ENCODE results near the gene TMEM163.
A peak's percentile ranks its signal among the peaks of the same experiment; 100 is the strongest.

Gene TMEM163

DNA sequence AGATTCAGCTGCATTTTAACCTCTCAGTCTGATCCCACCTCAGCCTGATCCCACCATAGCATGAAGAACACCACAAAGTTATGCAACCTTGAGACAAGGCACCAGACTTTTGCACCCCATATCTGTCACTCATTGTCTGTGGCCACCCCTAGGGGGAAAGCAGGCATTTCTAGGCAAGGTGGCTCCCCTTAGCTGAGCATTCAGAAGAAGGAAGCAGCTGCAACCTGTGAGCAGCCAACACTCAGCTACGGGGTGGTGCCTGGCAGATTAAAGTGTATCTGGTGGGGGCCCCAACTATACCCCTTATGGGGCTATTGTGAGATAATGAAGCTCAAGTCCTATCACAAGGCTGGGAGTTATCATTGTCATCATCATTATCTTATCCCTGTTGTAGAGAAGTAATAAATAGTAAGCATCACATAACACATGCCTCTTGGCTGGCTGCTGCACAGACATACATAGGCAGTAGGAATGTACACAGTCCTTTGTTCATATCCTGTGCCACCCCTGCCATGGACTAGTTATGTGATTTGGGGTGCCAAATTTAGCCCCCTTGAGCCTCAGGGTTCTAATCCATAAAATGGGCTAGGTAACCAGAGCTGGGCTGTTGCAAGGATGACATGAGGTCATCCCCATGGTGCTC is 20.6 kb upstream of the TMEM163 start:
- Histone ChIP-seq H3K4me1 (ENCODE audit: control insufficient read depth, insufficient read depth, low read depth, low read length) (peaks cover 18% of the 10 kb centered on the region), H2AFZ (ENCODE audit: low read depth, low read length) (no peak overlapping the region), H3K4ac (ENCODE audit: low read depth in 1 of 2, low read length in 2 of 2) (no peak overlapping the region), H3K79me1 (replicated peaks; ENCODE audit: low read length, poor library complexity, severe bottlenecking) (no peaks in the 10 kb centered on the region), H2BK12ac (ENCODE audit: low read length in 2 of 2) (no peak overlapping the region), H2AK5ac (ENCODE audit: low read length, severe bottlenecking) (peak overlapping the region; percentile 46), H3K14ac (ENCODE audit: low read length in 2 of 2) (no peak overlapping the region), H4K8ac (ENCODE audit: low read length) (no peak overlapping the region), H2BK5ac (ENCODE audit: low read depth, low read length, poor library complexity, severe bottlenecking) (no peak overlapping the region), H4K91ac (ENCODE audit: low read length) (no peak overlapping the region), H3K27ac (ENCODE audit: low read length, poor library complexity, severe bottlenecking) (no peak overlapping the region), H3K9me3 (ENCODE audit: control insufficient read depth, low read length) (no peaks in the 10 kb centered on the region), H3K4me3 (ENCODE audit: insufficient read depth in 1 of 2, low read depth in 1 of 2, low read length in 2 of 2) (no peak overlapping the region), H3K23ac (ENCODE audit: low read length in 2 of 2) (no peak overlapping the region), H3K4me2 (ENCODE audit: low read length, poor library complexity, severe bottlenecking) (no peak overlapping the region), H2BK15ac (ENCODE audit: low read depth, poor library complexity, severe bottlenecking) (no peak overlapping the region), H3K18ac (ENCODE audit: low read depth in 1 of 2, low read length in 2 of 2) (no peak overlapping the region), H3K9ac (ENCODE audit: low read length) (no peak overlapping the region), H3K36me3 (ENCODE audit: control insufficient read depth in 1 of 2, insufficient read depth in 2 of 2, low read depth in 1 of 2, low read length in 2 of 2) (no peaks in the 10 kb centered on the region), H2BK120ac (ENCODE audit: low read depth, low read length) (no peak overlapping the region), H3K27me3 (ENCODE audit: control insufficient read depth in 1 of 2, insufficient read depth in 1 of 2, low read length in 2 of 2) (peaks cover 0 to 16% of the 10 kb centered on the region in 2 experiments)
- WGBS: no CpG with 5 or more reads among the region's 1 CpG
- no peak for DNase-seq

- H4K91ac ChIP-seq (ENCODE audit: low read length): no peak overlapping the region
- DNase-seq: no peak
- no peak overlapping the region for H3K9ac ChIP-seq (ENCODE audit: low read length)
- no peak overlapping the region for H3K14ac ChIP-seq (ENCODE audit: low read length in 2 of 2)
- H2BK15ac ChIP-seq (ENCODE audit: low read depth, poor library complexity, severe bottlenecking): no peak overlapping the region
- no peak overlapping the region for H3K18ac ChIP-seq (ENCODE audit: low read depth in 1 of 2, low read length in 2 of 2)
- H2AFZ ChIP-seq (ENCODE audit: low read depth, low read length): no peak overlapping the region
- H3K79me1 ChIP-seq (replicated peaks; ENCODE audit: low read length, poor library complexity, severe bottlenecking): no peaks in the 10 kb centered on the region
- H4K8ac ChIP-seq (ENCODE audit: low read length): no peak overlapping the region
- no peak overlapping the region for H3K4me2 ChIP-seq (ENCODE audit: low read length, poor library complexity, severe bottlenecking)
- no peak overlapping the region for H2BK5ac ChIP-seq (ENCODE audit: low read depth, low read length, poor library complexity, severe bottlenecking)
- H3K4me1 ChIP-seq (ENCODE audit: control insufficient read depth, insufficient read depth, low read depth, low read length): peaks cover 18% of the 10 kb centered on the region
- peak overlapping the region; percentile 55 for H2AK5ac ChIP-seq (ENCODE audit: low read length, severe bottlenecking)
- 87% methylated on average over 2 of the region's 2 CpGs for WGBS
- H3K4ac ChIP-seq (ENCODE audit: low read depth in 1 of 2, low read length in 2 of 2): no peak overlapping the region
- H3K9me3 ChIP-seq (ENCODE audit: control insufficient read depth, low read length): no peaks in the 10 kb centered on the region
- peaks cover 0 to 15% of the 10 kb centered on the region in 2 experiments for H3K27me3 ChIP-seq (ENCODE audit: control insufficient read depth in 1 of 2, insufficient read depth in 1 of 2, low read length in 2 of 2)
- no peak overlapping the region for H2BK12ac ChIP-seq (ENCODE audit: low read length in 2 of 2)
- H3K23ac ChIP-seq (ENCODE audit: low read length in 2 of 2): no peak overlapping the region
- H3K27ac ChIP-seq (ENCODE audit: low read length, poor library complexity, severe bottlenecking): no peak overlapping the region
- H2BK120ac ChIP-seq (ENCODE audit: low read depth, low read length): no peak overlapping the region
- H3K36me3 ChIP-seq (ENCODE audit: control insufficient read depth in 1 of 2, insufficient read depth in 2 of 2, low read depth in 1 of 2, low read length in 2 of 2): no peaks in the 10 kb centered on the region
- H3K4me3 ChIP-seq (ENCODE audit: insufficient read depth in 1 of 2, low read depth in 1 of 2, low read length in 2 of 2): no peak overlapping the region
Observed at GRCh38 chr2:134738141-134738870, 19.5 kb upstream of the TMEM163 start.

- Histone ChIP-seq H2BK15ac (ENCODE audit: low read depth, poor library complexity, severe bottlenecking) (no peak overlapping the region), H3K18ac (ENCODE audit: low read depth in 1 of 2, low read length in 2 of 2) (no peak overlapping the region), H3K4me3 (ENCODE audit: insufficient read depth in 1 of 2, low read depth in 1 of 2, low read length in 2 of 2) (no peak overlapping the region), H3K14ac (ENCODE audit: low read length in 2 of 2) (no peak overlapping the region), H3K27me3 (ENCODE audit: control insufficient read depth in 1 of 2, insufficient read depth in 1 of 2, low read length in 2 of 2) (peaks cover 0 to 15% of the 10 kb centered on the region in 2 experiments), H3K9me3 (ENCODE audit: control insufficient read depth, low read length) (no peaks in the 10 kb centered on the region), H2BK5ac (ENCODE audit: low read depth, low read length, poor library complexity, severe bottlenecking) (no peak overlapping the region), H3K4me1 (ENCODE audit: control insufficient read depth, insufficient read depth, low read depth, low read length) (peaks cover 18% of the 10 kb centered on the region), H3K36me3 (ENCODE audit: control insufficient read depth in 1 of 2, insufficient read depth in 2 of 2, low read depth in 1 of 2, low read length in 2 of 2) (no peaks in the 10 kb centered on the region), H3K4ac (ENCODE audit: low read depth in 1 of 2, low read length in 2 of 2) (no peak overlapping the region), H3K79me1 (replicated peaks; ENCODE audit: low read length, poor library complexity, severe bottlenecking) (no peaks in the 10 kb centered on the region), H2AK5ac (ENCODE audit: low read length, severe bottlenecking) (peak overlapping the region; percentile 23), H4K91ac (ENCODE audit: low read length) (no peak overlapping the region), H3K23ac (ENCODE audit: low read length in 2 of 2) (no peak overlapping the region), H3K4me2 (ENCODE audit: low read length, poor library complexity, severe bottlenecking) (no peak overlapping the region), H4K8ac (ENCODE audit: low read length) (no peak overlapping the region), H3K9ac (ENCODE audit: low read length) (no peak overlapping the region), H2AFZ (ENCODE audit: low read depth, low read length) (no peak overlapping the region), H2BK12ac (ENCODE audit: low read length in 2 of 2) (no peak overlapping the region), H3K27ac (ENCODE audit: low read length, poor library complexity, severe bottlenecking) (no peak overlapping the region), H2BK120ac (ENCODE audit: low read depth, low read length) (no peak overlapping the region)
- DNase-seq: no peak
- 77% methylated on average over 5 of the region's 5 CpGs for WGBS
Observed at GRCh38 chr2:134737671-134738070, 18.9 kb upstream of the TMEM163 start.

- Histone ChIP-seq H3K27me3 (ENCODE audit: control insufficient read depth in 1 of 2, insufficient read depth in 1 of 2, low read length in 2 of 2) (peaks cover 0 to 17% of the 10 kb centered on the region in 2 experiments), H4K91ac (ENCODE audit: low read length) (no peak overlapping the region), H3K4ac (ENCODE audit: low read depth in 1 of 2, low read length in 2 of 2) (no peak overlapping the region), H3K4me3 (ENCODE audit: insufficient read depth in 1 of 2, low read depth in 1 of 2, low read length in 2 of 2) (no peak overlapping the region), H2AK5ac (ENCODE audit: low read length, severe bottlenecking) (peak overlapping the region; percentile 23), H3K27ac (ENCODE audit: low read length, poor library complexity, severe bottlenecking) (peak overlapping the region; percentile 34), H2BK5ac (ENCODE audit: low read depth, low read length, poor library complexity, severe bottlenecking) (no peak overlapping the region), H3K4me1 (ENCODE audit: control insufficient read depth, insufficient read depth, low read depth, low read length) (peaks cover 18% of the 10 kb centered on the region), H3K36me3 (ENCODE audit: control insufficient read depth in 1 of 2, insufficient read depth in 2 of 2, low read depth in 1 of 2, low read length in 2 of 2) (no peaks in the 10 kb centered on the region), H2BK12ac (ENCODE audit: low read length in 2 of 2) (no peak overlapping the region), H3K14ac (ENCODE audit: low read length in 2 of 2) (no peak overlapping the region), H3K23ac (ENCODE audit: low read length in 2 of 2) (no peak overlapping the region), H2AFZ (ENCODE audit: low read depth, low read length) (no peak overlapping the region), H2BK15ac (ENCODE audit: low read depth, poor library complexity, severe bottlenecking) (no peak overlapping the region), H2BK120ac (ENCODE audit: low read depth, low read length) (no peak overlapping the region), H3K9ac (ENCODE audit: low read length) (no peak overlapping the region), H3K79me1 (replicated peaks; ENCODE audit: low read length, poor library complexity, severe bottlenecking) (no peaks in the 10 kb centered on the region), H3K18ac (ENCODE audit: low read depth in 1 of 2, low read length in 2 of 2) (no peak overlapping the region), H3K9me3 (ENCODE audit: control insufficient read depth, low read length) (no peaks in the 10 kb centered on the region), H3K4me2 (ENCODE audit: low read length, poor library complexity, severe bottlenecking) (no peak overlapping the region), H4K8ac (ENCODE audit: low read length) (no peak overlapping the region)
- peak; percentile 53 for DNase-seq
- no CpG with 5 or more reads among the region's 3 CpGs for WGBS
Observed at GRCh38 chr2:134736167-134736880, 17.5 kb upstream of the TMEM163 start.

All from mesenchymal stem cell (in vitro differentiated cells and primary cell).